Transverse colon (tissue), 3 donors: ENCODE measurements around the gene REEP2.

Experiments used
- POLR2A ChIP-seq: fragments of 450-650 bp; IDR thresholded peaks from one replicate; pipeline ENCODE4 v1.6.1; 2016; ENCODE audit warnings: antibody characterized with exemption, mild to moderate bottlenecking, moderate library complexity
- TF ChIP-seq, protein P1 (sequence below), 5 experiments: fragments of 200-600 bp in 3 of 5; fragments of 450-650 bp in 2 of 5; sonication (generic) in 3 of 5; IDR thresholded peaks; 1 replicate in 2 of 5; 2 replicates in 3 of 5; pipeline ENCODE4 v1.5.1; 2016 to 2017; ENCODE audit warnings: antibody characterized with exemption in 5 of 5, inconsistent platforms in 3 of 5, mild to moderate bottlenecking in 2 of 5, moderate library complexity in 1 of 5

DNA sequence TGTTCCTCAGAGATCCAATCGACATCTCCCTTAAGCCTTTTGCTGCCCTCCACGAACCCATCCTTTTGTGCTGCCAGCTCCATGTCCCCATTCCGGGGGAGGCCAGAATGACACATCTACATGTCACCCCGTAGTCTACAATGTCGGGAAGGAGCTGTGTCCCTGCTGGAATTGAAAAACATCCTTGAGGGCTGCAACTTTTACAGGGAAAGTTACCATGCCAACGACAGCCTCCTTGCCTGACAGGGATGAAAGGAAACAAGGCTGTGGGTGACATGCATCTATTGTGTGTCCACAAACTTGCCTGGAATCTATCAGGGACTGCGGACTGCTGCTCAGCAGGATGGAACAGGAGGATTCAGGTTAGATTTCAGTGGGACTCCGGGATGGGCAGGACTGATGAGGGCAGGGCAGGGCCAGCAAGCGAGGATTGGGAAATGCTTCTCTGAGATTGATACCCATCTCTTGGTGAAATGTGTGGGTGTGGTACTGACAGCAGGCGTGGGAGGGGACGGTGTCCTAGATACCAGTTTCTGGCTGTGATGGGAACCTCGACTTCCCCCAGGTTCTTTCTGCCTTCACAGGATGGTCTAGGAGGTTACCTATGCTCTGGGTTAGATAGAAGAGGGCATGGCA, 51.9 kb downstream of the REEP2 start:
- TF ChIP-seq, protein P1, sequence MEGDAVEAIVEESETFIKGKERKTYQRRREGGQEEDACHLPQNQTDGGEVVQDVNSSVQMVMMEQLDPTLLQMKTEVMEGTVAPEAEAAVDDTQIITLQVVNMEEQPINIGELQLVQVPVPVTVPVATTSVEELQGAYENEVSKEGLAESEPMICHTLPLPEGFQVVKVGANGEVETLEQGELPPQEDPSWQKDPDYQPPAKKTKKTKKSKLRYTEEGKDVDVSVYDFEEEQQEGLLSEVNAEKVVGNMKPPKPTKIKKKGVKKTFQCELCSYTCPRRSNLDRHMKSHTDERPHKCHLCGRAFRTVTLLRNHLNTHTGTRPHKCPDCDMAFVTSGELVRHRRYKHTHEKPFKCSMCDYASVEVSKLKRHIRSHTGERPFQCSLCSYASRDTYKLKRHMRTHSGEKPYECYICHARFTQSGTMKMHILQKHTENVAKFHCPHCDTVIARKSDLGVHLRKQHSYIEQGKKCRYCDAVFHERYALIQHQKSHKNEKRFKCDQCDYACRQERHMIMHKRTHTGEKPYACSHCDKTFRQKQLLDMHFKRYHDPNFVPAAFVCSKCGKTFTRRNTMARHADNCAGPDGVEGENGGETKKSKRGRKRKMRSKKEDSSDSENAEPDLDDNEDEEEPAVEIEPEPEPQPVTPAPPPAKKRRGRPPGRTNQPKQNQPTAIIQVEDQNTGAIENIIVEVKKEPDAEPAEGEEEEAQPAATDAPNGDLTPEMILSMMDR (IDR thresholded peaks at IDR 0.05): no peak
- no peak for TF ChIP-seq POLR2A
